MCF 10A (cell line): ENCODE data around the gene NSUN2. TPM values are rescaled to one million over a fixed set of nuclear protein-coding genes. Genes with fewer than 3 reads are reported as not detected.

Experiments used
- BruUV-seq: library from RNA; stranded (reverse); fragments of 400-500 nt; replicated peaks from 2 replicates; lab custom pipeline; 2021; lab: Mats Ljungman, UMichigan
- CTCF ChIA-PET: fragments of 300-600 bp; sonication (Branson Sonifier 250); formaldehyde crosslinking; extraction: SDS; loops from one replicate; lab custom pipeline; 2021; ENCODE audit warnings: antibody characterized with exemption, inconsistent platforms; lab: Yijun Ruan, JAX
- POLR2A ChIA-PET: fragments of 300-600, 350-650 bp; sonication (Branson Sonifier 250); formaldehyde crosslinking; extraction: SDS; loops from one replicate; lab custom pipeline; 2020; ENCODE audit warnings: antibody characterized with exemption, inconsistent platforms; lab: Yijun Ruan, JAX
- DNase-seq: peaks from one replicate; pipeline ENCODE4 v3.0.0-alpha.2; 2018; ENCODE audit not compliant: unreplicated experiment
- H3K27ac Mint-ChIP-seq: one replicate; pipeline ENCODE4 v1.8.0; 2022; ENCODE audit warnings: mild to moderate bottlenecking, low read depth, mixed read lengths; ENCODE audit not compliant: unreplicated experiment
- H3K27me3 Mint-ChIP-seq: one replicate; pipeline ENCODE4 v1.8.0; 2022; ENCODE audit warnings: mixed read lengths; ENCODE audit not compliant: insufficient read depth, unreplicated experiment
- H3K36me3 Mint-ChIP-seq: one replicate; pipeline ENCODE4 v1.8.0; 2022; ENCODE audit warnings: mild to moderate bottlenecking, moderate library complexity, mixed read lengths; ENCODE audit not compliant: insufficient read depth, unreplicated experiment
- H3K4me1 Mint-ChIP-seq: one replicate; pipeline ENCODE4 v1.8.0; 2022; ENCODE audit warnings: mixed read lengths; ENCODE audit not compliant: insufficient read depth, unreplicated experiment
- H3K4me3 Mint-ChIP-seq: one replicate; pipeline ENCODE4 v1.8.0; 2022; ENCODE audit warnings: mild to moderate bottlenecking, moderate library complexity, mixed read lengths; ENCODE audit not compliant: unreplicated experiment
- H3K9me3 Mint-ChIP-seq: one replicate; pipeline ENCODE4 v1.8.0; 2022; ENCODE audit warnings: mixed read lengths; ENCODE audit not compliant: unreplicated experiment
- intact Hi-C: fragments of 100-400 bp; cut with micrococcal nuclease; formaldehyde crosslinking; loops from 2 replicates; pipeline ENCODE4 v1.14.1; 2022
- total RNA-seq: library from RNA; stranded (reverse); gene quantifications from 2 replicates; pipeline ENCODE4 v1.2.3, GENCODE V29; 2022
- TF ChIP-seq, protein P1 (sequence below): fragments of 200-600 bp; IDR thresholded peaks from one replicate; pipeline ENCODE4 v1.8.0; 2022; ENCODE audit warnings: antibody characterized with exemption, mild to moderate bottlenecking; ENCODE audit not compliant: unreplicated experiment

Gene NSUN2
- total RNA-seq, 1 experiment from 2014 or later: 95.7 TPM

DNA sequence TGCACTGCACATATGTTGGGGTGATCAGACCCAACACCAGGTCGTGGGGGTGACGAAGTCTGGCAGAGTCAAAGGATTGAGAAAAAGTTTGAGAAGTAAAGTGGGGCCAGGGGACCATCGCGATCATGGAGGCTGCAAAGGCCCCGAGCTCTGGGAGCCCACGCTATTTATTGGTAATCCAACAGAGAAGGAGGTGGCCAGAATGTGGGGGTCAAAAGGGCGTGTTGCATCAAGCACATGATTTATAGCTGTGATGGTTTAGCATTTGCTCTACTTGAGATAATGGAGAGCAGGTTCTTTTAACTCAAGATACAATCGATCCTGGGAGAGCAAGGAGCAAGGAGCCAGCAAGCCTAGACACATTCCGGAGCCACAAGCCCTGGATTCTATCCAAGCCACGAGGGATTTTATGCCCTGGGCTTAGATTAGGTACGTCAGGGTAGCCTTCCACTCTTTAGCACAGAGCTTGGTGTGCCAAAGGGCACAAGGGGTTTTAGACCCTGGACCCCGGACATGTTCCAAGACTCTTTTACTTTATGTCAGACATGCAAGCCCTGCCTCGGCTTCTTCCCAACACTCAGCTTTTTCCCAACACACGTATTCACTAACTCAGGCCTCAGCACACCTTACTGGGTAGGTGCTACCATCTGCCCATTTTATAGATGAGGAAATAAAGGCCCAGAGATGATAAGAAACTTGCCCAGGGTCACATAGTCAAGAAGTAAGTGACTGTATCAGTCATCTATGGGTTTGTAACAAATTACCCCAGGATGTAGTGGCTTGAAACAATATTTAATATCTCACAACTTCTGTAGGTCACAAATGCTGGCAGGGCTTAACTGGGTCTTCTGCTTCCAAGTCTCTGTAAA is 39.5 kb downstream of the NSUN2 start:
- Mint-ChIP-seq H3K27me3 (no peaks in the 10 kb centered on the region), H3K4me3 (no peak overlapping the region), H3K4me1 (peaks cover 12% of the 10 kb centered on the region), H3K36me3 (peaks cover 16% of the 10 kb centered on the region), H3K27ac (no peak overlapping the region), H3K9me3 (no peaks in the 10 kb centered on the region)
- CTCF ChIA-PET: interaction anchor here (0.6 to 1.2 kb wide), 3 partner anchors 19 to 1701 kb away, joined by 3 to 4 read pairs (median 3); no protein-coding TSS in a partner anchor
- POLR2A ChIA-PET: interaction anchor here (1.0 kb wide), 1 partner anchor 38 kb away, joined by 3 read pairs; no protein-coding TSS in a partner anchor
- intact Hi-C loops: no loop called here
- peak; percentile 20 for DNase-seq
- TF ChIP-seq, protein P1, sequence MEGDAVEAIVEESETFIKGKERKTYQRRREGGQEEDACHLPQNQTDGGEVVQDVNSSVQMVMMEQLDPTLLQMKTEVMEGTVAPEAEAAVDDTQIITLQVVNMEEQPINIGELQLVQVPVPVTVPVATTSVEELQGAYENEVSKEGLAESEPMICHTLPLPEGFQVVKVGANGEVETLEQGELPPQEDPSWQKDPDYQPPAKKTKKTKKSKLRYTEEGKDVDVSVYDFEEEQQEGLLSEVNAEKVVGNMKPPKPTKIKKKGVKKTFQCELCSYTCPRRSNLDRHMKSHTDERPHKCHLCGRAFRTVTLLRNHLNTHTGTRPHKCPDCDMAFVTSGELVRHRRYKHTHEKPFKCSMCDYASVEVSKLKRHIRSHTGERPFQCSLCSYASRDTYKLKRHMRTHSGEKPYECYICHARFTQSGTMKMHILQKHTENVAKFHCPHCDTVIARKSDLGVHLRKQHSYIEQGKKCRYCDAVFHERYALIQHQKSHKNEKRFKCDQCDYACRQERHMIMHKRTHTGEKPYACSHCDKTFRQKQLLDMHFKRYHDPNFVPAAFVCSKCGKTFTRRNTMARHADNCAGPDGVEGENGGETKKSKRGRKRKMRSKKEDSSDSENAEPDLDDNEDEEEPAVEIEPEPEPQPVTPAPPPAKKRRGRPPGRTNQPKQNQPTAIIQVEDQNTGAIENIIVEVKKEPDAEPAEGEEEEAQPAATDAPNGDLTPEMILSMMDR: no peak
- no TSS peak for BruUV-seq

DNA sequence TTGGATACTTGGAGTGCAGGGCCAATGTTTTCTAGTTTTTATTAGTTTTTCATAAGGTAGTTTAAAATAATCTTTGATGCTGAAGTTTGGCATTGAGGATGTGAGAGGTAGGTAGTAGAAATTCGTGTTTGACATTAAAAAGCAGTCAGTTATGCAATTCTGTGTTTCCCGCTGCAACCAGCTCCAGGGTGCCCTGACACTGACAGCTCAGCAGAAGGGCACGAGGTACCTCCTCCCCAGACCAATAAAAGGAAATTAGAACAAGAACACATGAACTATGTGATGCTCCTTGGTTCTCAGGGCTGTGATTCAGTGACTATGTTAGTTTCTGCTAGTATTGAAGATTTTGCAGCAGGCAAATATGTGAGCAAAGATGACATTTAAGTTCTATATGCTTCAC is 40.2 kb downstream of the NSUN2 start:
- peaks cover 12% of the 10 kb centered on the region for H3K4me1 Mint-ChIP-seq
- peak overlapping the region; percentile 42 for H3K27ac Mint-ChIP-seq
- H3K4me3 Mint-ChIP-seq: no peak overlapping the region
- intact Hi-C loops: no loop called here
- BruUV-seq: no TSS peak
- DNase-seq: peak; percentile 42
- no peaks in the 10 kb centered on the region for H3K27me3 Mint-ChIP-seq
- POLR2A ChIA-PET: interaction anchor here (1.0 kb wide), 1 partner anchor 39 kb away, joined by 3 read pairs; no protein-coding TSS in a partner anchor
- TF ChIP-seq, protein P1: no peak
- CTCF ChIA-PET: interaction anchor here (0.6 kb wide), 1 partner anchor 61 kb away, joined by 3 read pairs; no protein-coding TSS in a partner anchor
- peaks cover 8% of the 10 kb centered on the region for H3K36me3 Mint-ChIP-seq
- no peaks in the 10 kb centered on the region for H3K9me3 Mint-ChIP-seq

DNA sequence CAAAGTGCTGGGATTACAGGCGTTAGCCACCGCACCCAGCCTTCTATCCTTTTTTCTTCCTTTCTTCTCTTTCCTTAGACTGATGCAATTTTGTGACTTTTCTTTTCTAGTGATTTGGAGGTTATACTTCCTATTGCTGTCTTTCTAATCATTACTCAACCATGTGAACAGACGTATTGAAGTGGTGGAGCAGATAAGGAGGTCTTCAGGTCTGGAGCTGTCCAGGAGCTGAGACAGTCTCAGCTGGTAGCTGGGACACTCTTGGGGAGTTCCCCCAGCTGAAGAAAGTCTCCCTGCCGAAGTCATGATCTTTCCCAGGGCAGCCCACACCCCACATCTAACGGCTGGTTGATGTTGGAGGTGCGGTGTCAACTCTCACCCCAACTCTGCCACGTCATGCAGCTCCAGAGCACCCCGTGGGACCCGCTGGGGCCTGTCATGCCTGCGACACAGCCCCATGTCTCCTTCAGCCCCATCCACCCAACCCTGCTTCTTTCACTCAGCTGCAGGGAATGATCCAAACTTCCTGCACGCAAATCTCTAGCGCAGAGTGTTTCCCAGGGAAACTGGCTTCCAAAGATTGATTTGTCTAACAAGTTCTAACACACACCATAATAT is 41.1 kb downstream of the NSUN2 start:
- Mint-ChIP-seq H3K4me3 (no peak overlapping the region), H3K27me3 (peaks cover 6% of the 10 kb centered on the region), H3K36me3 (no peaks in the 10 kb centered on the region), H3K9me3 (no peaks in the 10 kb centered on the region), H3K4me1 (peaks cover 12% of the 10 kb centered on the region), H3K27ac (no peak overlapping the region)
- POLR2A ChIA-PET: no interaction called here
- TF ChIP-seq, protein P1: no peak
- CTCF ChIA-PET: interaction anchor here (1.1 kb wide), 1 partner anchor 1088 kb away, joined by 3 read pairs; no protein-coding TSS in a partner anchor
- intact Hi-C loops: no loop called here
- BruUV-seq: no TSS peak
- no peak for DNase-seq

DNA sequence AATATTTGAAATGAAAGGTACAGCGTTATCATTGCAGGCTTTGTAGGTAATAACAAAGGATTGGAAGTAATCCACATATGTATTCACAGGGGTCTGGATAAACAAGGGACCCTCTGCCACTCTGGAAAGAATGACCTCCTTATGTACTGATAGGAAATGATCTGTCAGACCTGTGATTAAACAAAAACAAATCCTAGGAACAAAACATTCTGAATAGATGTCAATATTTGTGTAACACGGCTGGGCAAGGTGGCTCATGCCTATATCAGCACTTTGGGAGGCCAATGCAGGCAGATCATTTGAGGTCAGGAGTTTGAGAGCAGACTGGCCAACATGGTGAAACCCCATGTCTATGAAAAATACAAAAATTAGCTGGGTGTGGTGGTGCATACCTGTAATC is 42.3 kb downstream of the NSUN2 start:
- Mint-ChIP-seq H3K4me1 (peaks cover 12% of the 10 kb centered on the region), H3K27me3 (peaks cover 16% of the 10 kb centered on the region), H3K27ac (no peak overlapping the region), H3K4me3 (no peak overlapping the region), H3K36me3 (no peaks in the 10 kb centered on the region), H3K9me3 (no peaks in the 10 kb centered on the region)
- TF ChIP-seq, protein P1: no peak
- no TSS peak for BruUV-seq
- CTCF ChIA-PET: interaction anchor here (0.6 kb wide), 1 partner anchor 1005 kb away, joined by 3 read pairs; no protein-coding TSS in a partner anchor
- DNase-seq: no peak
- intact Hi-C loops: no loop called here
- POLR2A ChIA-PET: no interaction called here
